DMS 273 (cell line): Measurements from ENCODE around the gene USP34.

Experiments used
- DNase-seq: peaks from one replicate; lab custom pipeline; 2025; ENCODE audit not compliant: unreplicated experiment; lab: John Stamatoyannopoulos, UW

USP34 gene

DNA sequence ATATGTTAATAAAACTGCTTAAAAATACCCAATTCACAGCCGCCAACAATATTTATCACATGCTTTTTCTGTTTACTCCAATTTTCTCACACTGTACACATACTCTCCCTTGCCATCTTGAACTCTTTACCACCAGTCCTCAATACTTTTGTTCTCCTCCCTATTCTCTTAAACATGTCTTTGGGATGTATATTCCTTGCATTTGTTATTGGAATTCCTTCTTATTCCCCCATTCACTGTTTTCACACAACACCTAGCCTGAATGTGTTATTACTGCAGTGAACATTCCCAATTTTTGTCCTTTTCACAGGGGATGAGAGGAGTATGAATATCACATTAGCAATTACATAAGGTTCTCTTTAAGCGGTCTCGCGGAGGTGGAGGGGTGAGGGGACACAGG is 94.7 kb downstream of the USP34 start:
- DNase-seq: no peak

DNA sequence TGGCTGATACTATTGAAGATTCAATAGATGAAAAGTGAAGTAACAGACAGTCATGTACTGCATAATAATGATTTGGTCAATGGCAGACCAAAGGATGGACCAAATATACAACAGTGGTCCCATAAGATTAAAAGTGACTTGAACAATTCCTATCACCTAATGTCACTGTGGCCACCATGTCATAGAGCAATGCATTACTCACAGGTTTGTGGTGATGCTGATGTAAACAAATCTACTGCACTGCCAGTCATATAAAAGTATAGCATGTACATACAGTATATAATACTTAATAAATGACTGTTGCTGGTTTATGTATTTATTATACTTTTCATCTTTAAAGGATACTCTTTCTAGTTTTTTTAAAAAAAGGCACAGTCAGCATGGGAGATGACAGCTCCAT is 99.9 kb downstream of the USP34 start:
- DNase-seq: no peak

DNA sequence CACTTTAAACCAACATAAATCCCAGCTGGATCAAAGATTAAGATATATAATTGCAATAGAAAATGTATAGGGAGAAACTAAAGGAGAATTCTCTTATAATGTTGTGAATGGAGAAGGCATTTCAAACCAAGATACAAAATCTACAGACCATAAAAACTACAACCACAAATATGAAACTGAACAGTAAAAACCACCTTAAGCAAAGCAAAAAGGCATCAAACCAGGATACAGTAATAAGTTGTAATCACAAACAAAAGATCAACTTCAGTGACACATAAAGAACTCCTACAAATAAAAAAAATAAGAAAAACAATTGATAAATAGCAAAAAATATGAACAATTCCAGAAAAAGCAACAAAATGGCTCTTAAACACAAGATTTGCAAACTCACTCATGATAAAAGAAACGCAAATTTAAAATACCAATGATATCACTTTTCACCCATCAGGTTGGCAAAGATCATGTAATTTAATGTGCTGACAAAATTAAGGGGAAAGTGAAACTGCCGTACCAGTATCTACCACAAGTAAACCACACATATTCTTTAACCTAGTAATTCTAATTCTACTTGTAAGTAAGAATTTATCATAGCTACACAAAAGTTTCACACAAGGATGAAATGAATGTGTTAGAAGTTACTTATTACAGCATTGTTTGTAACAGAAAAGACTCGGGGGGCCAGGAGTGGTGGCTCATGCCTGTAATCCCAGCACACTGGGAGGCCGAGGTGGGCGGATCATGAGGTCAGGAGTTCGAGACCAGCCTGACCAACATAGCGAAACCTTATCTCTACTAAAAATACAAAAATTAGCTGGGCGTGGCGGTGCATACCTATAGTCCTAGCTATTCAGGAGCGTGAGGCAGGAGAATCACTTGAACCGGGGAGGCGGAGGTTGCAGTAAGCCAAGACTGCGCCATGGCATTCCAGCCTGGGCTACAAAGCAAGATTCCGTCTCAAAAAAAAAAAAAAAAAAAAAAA is 101.9 kb downstream of the USP34 start:
- DNase-seq: no peak

DNA sequence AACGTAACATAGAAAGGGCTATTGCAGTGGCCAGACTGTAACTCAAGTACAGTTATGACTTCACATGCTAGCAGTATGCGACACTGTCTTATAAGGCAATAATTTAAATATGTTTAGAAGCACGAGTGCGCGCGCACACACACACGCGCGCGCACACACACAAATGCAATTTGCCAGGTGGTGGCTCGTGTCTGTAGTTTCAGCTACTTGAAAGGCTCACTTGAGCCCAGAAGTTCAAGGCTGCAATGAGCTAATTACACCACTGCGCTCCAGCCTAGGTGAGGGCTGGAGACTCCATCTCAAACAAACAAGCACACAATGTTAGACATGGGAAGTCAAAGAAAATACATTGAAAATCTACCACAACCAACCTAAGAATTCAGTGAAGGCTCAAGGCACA is 103.7 kb downstream of the USP34 start:
- DNase-seq: no peak

DNA sequence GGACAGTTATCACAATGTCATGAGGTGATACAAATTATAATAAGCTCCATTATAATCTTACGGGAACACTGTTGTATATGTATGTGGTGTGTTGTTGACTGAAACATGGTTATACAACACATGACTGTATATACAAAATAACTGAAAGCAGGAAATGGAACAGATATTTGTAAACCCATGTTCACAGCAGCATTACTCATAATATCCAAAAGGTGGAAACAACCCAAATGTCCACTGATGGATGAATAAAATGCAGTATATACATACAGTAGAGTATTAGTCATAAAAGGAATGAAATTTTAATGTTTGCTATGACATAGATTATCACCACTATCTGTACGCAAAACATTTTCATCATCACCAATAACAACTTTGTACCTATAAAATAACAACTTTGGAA is 107.3 kb downstream of the USP34 start:
- no peak for DNase-seq

DNA sequence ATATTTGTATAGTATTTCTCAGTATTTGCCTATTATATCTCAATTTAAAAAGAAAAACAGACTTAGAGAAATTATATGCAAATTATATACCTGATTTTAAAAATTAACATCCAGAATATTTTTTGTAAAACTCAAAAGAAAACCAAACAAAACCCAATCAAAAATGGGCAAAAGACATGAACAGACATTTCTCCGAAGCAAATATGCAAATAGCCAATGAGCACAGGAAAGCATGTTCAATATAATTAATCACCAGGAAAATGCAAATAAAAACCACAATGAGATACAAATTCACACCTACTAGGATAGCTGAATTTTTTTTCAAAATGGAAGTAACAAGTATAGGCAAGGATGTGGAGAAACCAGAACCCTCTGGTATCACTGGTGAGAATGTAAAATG is 108.0 kb downstream of the USP34 start:
- no peak for DNase-seq

DNA sequence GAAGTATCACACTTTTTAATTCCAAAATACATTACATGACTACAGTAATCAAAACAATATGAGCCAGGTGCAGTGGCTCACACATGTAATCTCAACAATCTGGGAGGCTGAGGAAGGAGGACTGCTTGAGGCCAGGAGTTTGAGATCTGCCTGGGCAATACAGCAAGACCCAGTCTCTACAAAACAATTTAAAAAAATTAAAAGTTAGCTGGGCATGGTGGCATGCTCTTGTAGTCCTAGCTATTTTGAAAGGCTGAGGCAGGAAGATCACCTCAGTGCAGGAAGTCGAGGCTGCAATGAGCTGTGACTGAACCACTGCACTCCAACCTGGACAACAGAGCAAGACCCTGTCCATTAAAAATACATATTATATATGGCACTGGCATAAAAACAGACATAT is 109.8 kb downstream of the USP34 start:
- no peak for DNase-seq

DNA sequence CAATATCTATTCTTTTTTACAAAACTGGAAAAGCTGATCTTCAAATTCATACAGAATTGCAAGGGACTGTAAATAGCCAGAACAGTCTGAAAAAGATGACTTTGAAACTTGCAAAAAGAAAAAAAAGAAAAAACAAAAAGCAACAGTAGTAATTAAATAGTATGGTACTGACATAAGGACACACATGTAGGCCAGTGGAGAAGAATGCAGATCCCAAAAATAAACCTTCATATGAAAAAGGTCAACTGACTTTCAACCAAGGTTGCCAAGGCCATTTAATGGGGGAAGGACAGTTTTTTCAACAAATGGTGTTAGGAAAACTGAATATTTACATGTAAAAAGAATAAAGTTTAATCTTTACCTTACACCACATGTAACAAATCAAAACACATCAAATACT is 111.8 kb downstream of the USP34 start:
- no peak for DNase-seq

DNA sequence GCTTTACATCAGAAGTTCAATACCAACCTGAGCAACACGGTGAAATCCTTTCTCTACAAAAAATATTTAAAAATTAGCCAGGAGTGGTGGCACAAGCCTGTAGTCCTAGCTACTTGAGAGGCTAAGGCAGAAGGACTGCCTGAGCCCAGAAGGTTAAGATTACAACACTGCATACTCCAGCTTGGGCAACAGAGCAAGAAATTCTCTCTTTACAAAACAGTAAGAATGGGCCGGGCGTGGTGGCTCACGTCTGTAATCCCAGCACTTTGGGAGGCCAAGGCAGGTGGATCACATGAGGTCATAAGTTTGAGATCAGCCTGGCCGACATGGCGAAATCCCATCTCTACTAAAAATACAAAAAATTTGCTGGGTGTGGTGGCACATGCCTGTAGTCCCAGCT is 113.2 kb downstream of the USP34 start:
- no peak for DNase-seq

DNA sequence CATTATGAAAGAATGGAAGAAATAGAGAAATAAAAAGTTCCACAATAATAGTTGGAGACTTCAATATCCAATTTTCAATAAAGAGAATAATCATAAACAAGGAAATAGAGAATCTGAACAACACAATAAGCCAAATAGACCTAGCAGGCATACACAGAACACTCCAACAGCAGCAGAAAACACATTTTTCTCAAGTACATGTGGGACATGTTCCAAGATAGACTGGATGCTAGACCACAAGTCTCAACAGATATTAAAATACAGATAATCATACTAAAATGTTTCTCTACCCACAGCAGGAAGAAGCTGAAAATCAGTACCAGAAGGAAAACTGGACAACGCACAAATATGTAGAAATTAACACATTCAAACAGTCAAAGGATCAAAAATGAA is 113.9 kb downstream of the USP34 start:
- DNase-seq: no peak

DNA sequence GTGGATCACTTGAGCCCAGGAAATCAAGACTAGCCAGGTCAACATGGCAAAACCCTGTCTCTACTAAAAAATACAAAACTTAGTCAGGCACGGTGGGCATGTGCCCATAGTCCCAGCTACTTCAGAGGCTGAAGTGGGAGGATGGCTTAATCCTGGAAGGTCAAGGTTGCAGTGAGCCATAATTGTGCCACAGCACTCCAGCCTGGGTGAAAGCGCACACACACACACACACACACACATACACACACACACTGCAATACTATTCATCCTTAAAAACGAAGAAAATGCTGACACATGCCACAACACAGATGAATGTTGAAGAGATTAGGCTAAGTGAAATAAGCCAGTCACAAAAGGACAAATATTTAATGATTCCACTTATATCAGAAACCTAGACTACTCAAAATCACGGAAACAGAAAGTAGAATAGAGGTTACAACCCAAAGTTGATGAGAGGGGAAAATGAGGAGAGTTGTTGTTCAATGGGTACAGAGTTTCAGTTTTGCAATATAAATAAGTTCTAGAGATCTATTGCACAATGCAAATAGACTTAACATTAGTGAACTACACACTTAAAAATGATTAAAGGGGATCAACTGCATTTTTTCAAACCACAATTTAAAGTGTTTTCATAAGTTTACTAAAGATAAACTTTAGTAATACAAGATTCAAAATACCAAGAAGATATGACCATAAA is 114.5 kb downstream of the USP34 start:
- no peak for DNase-seq

DNA sequence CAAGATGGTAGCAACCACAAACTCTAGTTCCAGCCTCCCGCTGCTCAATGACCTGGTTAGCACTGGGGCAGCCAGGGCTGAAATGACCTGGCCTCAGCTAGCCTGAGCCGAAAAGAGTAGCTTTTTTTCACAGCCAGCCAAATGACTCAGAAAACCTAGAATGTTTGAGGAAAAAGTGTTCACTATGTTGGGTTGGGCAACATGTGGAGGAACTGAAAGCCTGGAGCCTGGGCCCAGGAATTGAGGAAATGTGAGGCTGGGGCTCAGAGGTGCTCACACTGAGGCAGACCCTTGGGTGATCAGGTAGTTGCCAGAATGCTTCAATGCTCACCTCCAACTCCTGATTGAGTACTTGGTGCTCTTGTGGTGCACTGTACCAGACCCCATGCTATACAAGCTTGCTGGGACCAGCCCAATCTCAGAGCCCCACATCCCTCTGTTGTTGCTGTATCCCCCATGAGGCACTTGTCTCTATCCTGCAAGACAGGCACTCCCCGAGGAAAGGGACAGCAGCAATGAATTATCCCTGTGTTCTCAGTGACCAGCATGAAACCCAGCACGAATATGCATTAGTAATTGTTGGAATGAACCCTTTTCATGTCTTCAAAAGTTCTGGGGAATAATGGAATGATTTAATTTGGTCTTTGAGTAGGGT is 116.2 kb downstream of the USP34 start:
- DNase-seq: no peak

DNA sequence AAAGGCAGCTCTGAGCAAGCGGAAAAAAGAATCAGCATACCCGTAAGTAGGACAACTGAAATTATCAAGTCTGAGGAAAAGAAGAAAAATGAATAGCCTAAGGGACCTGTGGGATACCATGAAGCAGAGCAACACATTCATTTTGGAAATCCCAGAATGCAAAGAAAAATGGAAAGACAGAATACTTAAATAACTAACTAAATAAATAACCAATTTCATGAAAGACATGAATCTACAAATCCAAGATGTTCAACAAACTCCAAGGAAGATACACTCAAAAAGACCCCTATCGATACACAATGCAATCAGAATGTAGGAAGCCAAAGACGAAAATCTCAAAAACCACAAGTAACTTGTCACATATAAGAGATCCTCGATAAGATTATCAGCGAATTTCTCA is 117.0 kb downstream of the USP34 start:
- DNase-seq: no peak

DNA sequence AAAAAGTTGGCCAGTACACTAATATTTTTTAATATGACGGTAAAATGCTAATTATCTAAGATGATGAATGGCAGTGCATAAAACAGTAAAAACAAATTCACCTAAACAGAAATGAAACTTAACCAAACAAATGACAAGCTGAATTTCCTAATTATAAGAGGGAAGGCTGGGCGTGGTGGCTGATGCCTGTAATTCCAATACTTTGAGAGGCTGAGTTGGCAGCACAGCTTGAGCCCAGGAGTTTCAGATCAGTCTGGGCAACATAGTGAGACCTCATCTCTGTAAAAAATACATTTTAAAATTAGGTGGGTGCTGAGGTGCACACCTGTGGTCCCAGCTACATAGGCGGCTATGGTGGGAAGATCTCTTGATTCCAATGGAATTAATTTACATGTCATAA is 120.1 kb downstream of the USP34 start:
- no peak for DNase-seq

DNA sequence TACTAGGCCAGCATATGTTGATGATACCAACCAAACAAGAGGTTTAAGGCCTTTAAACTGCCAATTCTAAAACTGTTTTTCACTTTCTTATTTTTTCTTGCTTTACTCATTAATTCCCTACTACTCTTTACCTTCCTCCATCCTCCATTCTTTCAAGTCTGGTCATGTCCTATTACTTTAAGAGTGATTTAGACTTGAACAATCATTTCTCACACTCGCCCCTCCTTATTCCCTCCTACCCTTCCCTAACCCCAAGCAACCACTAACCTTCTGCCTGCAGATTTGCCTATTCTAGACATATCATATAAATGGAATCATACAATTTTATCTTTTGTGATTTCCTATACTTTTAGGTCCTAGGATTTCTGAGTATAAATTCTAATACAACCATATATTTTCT is 127.7 kb downstream of the USP34 start:
- DNase-seq: no peak

DNA sequence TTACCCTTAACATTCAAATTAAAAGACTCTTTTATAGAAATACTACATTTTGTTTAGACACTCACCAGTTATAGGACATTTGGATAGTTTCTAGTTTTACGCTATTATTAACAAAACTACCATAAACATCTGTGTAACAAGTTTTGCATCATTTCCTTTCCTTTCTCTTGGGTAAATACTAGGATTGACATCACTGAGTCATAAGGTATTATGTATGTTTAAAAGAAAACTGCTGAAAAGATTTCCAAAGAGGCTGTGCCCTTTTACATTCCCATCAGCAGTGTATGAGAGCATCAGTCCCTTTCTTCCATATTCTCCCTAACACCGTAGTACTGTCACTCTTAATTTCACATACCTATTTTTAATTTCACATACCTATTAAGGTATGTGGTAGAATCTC is 130.6 kb downstream of the USP34 start:
- DNase-seq: no peak

DNA sequence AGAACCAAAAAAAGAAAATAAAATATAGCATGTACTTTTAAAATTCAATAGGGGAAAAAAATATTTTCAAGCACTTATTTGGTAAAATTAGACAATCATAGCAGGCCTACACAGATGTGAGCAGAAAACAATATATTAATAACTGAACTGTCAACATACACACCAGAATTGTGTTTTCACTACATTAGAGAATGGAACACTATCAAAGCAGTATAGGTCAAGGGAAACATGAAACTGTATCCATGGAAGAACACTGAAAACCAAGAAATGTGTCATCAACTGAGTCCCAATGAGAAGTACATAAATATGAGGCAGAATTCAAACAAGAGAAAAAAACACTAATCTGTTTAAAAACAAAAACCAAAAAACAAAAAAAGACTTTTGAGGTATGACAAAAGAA is 132.4 kb downstream of the USP34 start:
- no peak for DNase-seq

DNA sequence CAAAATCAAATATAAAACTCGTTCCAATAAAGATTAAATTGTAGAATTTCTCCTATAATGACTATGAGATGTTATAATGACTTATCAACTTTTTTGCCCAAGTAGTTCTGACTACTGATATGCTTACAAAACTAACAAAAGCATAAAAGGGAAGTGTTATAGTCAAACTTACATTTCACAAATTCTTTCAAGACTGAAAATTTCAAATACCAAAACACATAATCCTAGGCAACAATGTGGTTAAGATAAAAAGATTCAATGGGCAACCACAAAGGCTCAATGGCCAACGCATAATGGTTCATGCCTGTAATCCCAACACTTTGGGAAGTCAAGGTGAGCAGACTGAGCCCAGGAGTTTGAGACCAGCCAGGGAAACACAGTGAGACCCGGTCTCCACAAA is 135.7 kb downstream of the USP34 start:
- DNase-seq: no peak

DNA sequence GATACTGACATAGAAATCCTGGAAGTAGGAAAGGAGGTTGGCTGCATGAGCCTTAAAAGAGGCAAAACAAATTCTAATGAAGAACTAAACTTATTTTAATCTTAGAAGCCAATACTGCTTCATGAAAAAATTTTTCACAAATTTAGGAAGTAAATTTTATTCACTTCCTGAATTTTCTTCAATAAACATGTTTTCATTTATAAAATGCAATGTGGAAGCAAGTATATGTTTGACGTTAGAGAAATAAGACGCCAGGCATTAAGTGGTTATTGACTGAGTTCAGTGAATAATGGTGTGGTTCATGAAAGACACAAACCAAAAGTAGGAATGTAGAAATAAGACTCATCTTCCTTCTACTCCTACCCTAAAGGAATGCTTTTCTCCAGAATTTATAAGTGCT is 136.4 kb downstream of the USP34 start:
- DNase-seq: no peak

DNA sequence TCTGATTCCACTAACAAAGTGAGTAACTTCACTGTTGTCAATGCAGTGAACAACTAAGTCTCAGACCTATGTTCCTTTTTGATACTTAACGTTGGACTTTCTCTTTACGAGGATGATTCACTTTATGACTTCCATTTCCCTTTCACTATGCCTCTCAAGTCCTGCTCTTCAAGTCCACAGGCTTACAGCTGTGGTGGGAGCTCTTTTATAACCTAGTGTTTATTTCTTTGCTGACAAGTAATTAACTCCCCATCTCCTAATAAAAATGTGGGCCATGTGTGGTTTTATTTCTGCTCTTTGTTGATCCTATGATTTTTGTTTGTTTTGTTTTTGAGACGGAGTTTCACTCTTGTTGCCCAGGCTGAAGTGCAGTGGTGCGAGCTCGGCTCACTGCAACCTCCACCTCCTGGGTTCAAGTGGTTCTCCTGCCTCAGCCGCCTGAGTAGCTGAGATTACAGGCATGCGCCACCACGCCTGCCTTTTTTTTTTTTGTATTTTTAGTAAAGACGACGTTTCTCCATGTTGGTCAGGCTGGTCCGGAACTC is 142.1 kb downstream of the USP34 start:
- DNase-seq: no peak

DNA sequence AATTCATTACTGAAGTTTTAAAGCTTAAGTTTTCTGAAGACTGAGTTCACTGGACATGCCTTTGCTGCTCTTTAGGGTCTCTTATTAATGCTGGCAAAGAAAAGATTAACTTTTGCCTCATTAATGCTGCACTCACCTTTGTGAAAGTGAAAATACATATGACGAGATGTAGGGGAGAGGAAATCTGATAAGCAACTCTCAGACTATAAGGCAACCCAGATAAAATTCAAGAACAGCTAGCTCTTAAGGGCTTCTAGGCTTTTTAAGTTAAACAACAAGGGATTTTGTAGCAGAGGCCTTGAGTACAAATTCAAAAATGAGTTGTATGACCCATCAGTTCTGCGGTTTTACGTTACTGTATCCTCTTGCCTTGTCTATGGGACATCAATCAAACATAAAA is 143.7 kb downstream of the USP34 start:
- no peak for DNase-seq

DNA sequence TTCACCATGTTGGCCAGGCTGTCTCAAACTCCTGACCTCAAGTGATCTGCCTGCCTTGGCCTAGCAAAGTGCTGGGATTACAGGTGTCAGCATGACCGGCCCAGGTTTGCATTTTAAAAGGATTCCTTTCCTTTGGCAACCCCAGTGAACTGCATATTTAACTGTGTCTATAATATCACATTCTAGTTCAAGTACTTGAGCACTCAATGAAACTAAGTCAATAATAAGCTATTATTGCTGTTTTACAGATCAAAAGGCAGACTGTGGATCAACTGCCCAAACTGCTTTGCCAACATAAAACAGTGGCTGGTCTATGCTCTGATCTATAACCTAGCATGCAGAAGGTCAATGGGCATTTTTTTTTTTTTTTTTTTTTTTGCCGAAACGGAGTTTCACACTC is 144.5 kb downstream of the USP34 start:
- no peak for DNase-seq
